ENCODE data around the gene ATAD3C. TPM values are rescaled to one million over a fixed set of nuclear protein-coding genes. Genes with fewer than 3 reads are reported as not detected.
A peak's percentile ranks its signal among the peaks of the same experiment; 100 is the strongest.

Gene ATAD3C
- polyA plus RNA-seq, 2 of the 4 experiments (the other 2 are of a cell fraction): not detected

DNA sequence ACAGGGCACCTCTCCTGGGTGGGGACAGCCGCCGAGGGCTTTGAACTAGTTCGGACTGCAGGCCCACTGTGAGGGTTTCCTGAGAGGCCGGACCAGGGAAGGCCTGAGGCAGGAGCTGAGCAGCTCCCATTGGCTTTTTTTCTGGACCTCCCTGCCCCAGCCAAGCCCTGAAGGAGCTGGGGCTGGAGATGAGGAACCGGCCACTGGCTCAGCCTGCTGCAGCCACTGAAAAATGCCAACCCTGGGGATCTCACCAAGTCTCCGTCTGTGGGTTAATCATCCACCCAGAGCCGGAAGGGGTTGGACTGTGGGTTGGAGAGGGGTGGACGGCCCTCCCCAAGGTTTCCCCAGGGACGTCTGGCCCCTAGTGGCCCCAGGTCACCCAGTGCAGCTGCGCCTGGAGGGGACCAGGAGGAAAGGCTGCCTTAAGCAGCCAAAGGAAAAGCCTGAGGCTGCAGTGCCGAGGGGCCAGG lies 11.5 kb upstream of the ATAD3C start:
- H3K27ac ChIP-seq: peak overlapping the region; percentile 71 to 83
- 20% methylated on average over 3 of the region's 11 CpGs for WGBS (ENCODE audit: missing lambda C conversion rate)
- peak; percentile 35; the same call in 1 of the 2 replicates for TF ChIP-seq POLR2A (IDR thresholded peaks at IDR 0.05; ENCODE audit: low read length)
- TF ChIP-seq, protein P1, sequence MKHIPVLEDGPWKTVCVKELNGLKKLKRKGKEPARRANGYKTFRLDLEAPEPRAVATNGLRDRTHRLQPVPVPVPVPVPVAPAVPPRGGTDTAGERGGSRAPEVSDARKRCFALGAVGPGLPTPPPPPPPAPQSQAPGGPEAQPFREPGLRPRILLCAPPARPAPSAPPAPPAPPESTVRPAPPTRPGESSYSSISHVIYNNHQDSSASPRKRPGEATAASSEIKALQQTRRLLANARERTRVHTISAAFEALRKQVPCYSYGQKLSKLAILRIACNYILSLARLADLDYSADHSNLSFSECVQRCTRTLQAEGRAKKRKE (CRISPR knock-in tag; IDR thresholded peaks at IDR 0.05; ENCODE audit: low read depth): no peak
- POLR2A ChIA-PET: interaction anchor here (1.4 kb wide), 1 partner anchor 31 kb away, joined by 4 read pairs; the partner anchor contains the start of gene MRPL20
- ATAC-seq (peak; percentile 23 to 67; a peak in 3 of 6 replicates), DNase-seq (ENCODE audit: low read depth in 1 of 2, low spot score in 1 of 2) (peak; percentile 62 to 72), FAIRE-seq (no peak)
- CTCF ChIA-PET: interaction anchor here (0.6 to 8.5 kb wide), 6 partner anchors 9 to 87 kb away, joined by 3 to 162 read pairs (median 6); no protein-coding TSS in a partner anchor
- H3K4me1 ChIP-seq: peaks cover 39% of the 10 kb centered on the region
- 0 out of 3 replicates have a peak overlapping the region, but pooled peaks have one; percentile 5 for H3K4me3 ChIP-seq
- peak overlapping the region; percentile 77 for H3K4me2 ChIP-seq
- no peaks in the 10 kb centered on the region for H3K9me3 ChIP-seq

DNA sequence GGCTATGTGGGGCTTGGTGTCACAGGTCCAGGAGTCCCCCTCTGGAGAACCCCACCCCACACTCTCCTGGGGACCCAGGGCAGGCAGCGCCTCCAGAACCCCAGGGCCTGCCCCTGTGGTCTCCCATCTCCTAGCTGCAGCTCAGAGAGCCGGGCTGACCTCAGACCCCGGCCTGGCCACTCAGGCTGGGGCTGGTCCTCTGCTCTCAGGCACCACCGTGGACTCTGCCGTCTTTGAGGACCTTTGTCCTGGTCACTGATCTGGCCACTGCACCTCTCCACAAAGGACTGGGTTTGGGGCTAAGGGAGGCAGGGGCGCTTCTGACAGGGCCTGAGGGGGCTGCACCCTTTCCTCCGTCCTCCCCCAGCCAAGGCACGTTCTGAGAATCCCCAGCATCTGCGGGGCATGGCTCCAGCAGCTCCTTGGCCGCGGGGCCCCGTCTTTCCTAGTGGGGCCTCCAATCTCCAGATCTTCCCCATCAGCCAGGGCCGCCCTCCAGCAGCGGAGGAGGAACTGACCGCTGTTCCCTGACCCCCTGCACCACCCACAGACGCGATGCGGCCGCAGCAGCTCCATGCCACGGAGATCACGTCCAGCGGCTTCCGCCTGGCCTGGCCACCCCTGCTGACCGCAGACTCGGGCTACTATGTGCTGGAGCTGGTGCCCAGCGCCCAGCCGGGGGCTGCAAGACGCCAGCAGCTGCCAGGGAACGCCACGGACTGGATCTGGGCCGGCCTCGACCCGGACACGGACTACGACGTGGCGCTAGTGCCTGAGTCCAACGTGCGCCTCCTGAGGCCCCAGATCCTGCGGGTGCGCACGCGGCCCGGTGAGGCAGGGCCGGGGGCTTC lies 10.7 kb upstream of the ATAD3C start:
- Histone ChIP-seq H3K27ac (peak overlapping the region; percentile 71 to 83), H3K4me3 (no peak overlapping the region), H3K4me2 (peak overlapping the region; percentile 77), H3K4me1 (peaks cover 31% of the 10 kb centered on the region), H3K9me3 (no peaks in the 10 kb centered on the region)
- TF ChIP-seq GATA3 (IDR thresholded peaks at IDR 0.05; ENCODE audit: borderline replicate concordance) (no peak), KDM5A (IDR thresholded peaks at IDR 0.05) (no peak), ZNF302 (CRISPR knock-in tag; IDR thresholded peaks at IDR 0.05) (no peak)
- TF ChIP-seq, protein P2, sequence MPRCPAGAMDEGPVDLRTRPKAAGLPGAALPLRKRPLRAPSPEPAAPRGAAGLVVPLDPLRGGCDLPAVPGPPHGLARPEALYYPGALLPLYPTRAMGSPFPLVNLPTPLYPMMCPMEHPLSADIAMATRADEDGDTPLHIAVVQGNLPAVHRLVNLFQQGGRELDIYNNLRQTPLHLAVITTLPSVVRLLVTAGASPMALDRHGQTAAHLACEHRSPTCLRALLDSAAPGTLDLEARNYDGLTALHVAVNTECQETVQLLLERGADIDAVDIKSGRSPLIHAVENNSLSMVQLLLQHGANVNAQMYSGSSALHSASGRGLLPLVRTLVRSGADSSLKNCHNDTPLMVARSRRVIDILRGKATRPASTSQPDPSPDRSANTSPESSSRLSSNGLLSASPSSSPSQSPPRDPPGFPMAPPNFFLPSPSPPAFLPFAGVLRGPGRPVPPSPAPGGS (IDR thresholded peaks at IDR 0.05): no peak
- no peak; a peak in 1 of 6 replicates for ATAC-seq
- DNase-seq (ENCODE audit: low read depth in 1 of 2, low spot score in 1 of 2): no peak
- no peak for FAIRE-seq
- CTCF ChIA-PET: interaction anchor here (0.6 to 8.5 kb wide), 6 partner anchors 9 to 87 kb away, joined by 3 to 162 read pairs (median 9); no protein-coding TSS in a partner anchor
- WGBS (ENCODE audit: missing lambda C conversion rate): 97% methylated on average over 13 of the region's 45 CpGs
- POLR2A ChIA-PET: interaction anchor here (1.4 kb wide), 1 partner anchor 31 kb away, joined by 4 read pairs; the partner anchor contains the start of gene MRPL20

DNA sequence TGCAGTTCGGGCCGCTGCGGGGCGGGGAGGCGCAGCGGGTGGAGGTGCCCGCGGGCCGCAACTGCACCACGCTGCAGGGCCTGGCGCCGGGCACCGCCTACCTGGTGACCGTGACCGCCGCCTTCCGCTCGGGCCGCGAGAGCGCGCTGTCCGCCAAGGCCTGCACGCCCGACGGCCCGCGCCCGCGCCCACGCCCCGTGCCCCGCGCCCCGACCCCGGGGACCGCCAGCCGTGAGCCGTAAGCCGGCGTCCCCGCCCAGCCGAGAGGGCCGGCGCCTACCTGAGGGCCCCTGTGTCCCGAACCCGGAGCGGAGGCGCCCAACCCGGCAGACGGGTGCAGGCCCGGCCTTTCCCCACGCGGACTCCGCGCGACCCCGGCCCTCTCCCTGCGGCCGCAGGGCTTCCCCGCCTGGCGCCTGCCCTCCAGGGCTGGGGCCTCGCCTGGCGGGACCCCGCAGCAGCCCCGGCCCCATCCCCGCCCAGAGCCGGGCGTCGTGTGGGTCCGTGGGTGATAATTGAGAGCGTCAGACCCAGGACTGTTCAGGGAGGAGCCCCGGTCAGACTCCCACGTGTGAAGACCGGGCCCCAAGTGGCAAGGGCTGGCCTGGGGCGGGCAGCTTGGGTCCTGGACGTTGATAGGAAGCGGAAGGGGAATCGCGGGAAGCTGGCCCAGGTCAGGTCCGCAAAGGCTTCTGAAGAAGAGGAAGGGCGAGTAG lies 9.8 kb upstream of the ATAD3C start:
- ATAC-seq (no peak), FAIRE-seq (no peak), DNase-seq (ENCODE audit: low read depth in 1 of 2, low spot score in 1 of 2) (no peak)
- no peak overlapping the region for H3K4me3 ChIP-seq
- TF ChIP-seq RCOR1 (IDR thresholded peaks at IDR 0.05; ENCODE audit: low read depth, low read length) (no peak), FOXS1 (CRISPR knock-in tag; IDR thresholded peaks at IDR 0.05) (no peak), ZNF302 (CRISPR knock-in tag; IDR thresholded peaks at IDR 0.05) (no peak), JUN (IDR thresholded peaks at IDR 0.05) (no peak), RAD21 (conservative IDR thresholded peaks at IDR 0.05 in 1 of 2, IDR thresholded peaks at IDR 0.05 in 1 of 2) (no peak), RARB (CRISPR knock-in tag; IDR thresholded peaks at IDR 0.05) (no peak), CEBPB (IDR thresholded peaks at IDR 0.05) (no peak), MAZ (IDR thresholded peaks at IDR 0.05; ENCODE audit: borderline replicate concordance, low read depth, low read length) (no peak), RNF2 (IDR thresholded peaks at IDR 0.05; ENCODE audit: borderline replicate concordance, low read depth) (no peak), EHMT2 (IDR thresholded peaks at IDR 0.05; ENCODE audit: low read depth) (no peak), GATA3 (IDR thresholded peaks at IDR 0.05; ENCODE audit: borderline replicate concordance) (no peak), PHF8 (IDR thresholded peaks at IDR 0.05; ENCODE audit: borderline replicate concordance, low read depth) (no peak)
- TF ChIP-seq, protein P2 (IDR thresholded peaks at IDR 0.05): no peak
- TF ChIP-seq, protein P3, sequence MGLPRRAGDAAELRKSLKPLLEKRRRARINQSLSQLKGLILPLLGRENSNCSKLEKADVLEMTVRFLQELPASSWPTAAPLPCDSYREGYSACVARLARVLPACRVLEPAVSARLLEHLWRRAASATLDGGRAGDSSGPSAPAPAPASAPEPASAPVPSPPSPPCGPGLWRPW (IDR thresholded peaks at IDR 0.05): no peak
- TF ChIP-seq, protein P4, sequence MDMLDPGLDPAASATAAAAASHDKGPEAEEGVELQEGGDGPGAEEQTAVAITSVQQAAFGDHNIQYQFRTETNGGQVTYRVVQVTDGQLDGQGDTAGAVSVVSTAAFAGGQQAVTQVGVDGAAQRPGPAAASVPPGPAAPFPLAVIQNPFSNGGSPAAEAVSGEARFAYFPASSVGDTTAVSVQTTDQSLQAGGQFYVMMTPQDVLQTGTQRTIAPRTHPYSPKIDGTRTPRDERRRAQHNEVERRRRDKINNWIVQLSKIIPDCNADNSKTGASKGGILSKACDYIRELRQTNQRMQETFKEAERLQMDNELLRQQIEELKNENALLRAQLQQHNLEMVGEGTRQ (IDR thresholded peaks at IDR 0.05): no peak
- TF ChIP-seq, protein P5, sequence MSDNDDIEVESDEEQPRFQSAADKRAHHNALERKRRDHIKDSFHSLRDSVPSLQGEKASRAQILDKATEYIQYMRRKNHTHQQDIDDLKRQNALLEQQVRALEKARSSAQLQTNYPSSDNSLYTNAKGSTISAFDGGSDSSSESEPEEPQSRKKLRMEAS (IDR thresholded peaks at IDR 0.05): no peak
- TF ChIP-seq, protein P6, sequence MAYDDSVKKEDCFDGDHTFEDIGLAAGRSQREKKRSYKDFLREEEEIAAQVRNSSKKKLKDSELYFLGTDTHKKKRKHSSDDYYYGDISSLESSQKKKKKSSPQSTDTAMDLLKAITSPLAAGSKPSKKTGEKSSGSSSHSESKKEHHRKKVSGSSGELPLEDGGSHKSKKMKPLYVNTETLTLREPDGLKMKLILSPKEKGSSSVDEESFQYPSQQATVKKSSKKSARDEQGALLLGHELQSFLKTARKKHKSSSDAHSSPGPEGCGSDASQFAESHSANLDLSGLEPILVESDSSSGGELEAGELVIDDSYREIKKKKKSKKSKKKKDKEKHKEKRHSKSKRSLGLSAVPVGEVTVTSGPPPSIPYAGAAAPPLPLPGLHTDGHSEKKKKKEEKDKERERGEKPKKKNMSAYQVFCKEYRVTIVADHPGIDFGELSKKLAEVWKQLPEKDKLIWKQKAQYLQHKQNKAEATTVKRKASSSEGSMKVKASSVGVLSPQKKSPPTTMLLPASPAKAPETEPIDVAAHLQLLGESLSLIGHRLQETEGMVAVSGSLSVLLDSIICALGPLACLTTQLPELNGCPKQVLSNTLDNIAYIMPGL (CRISPR knock-in tag; IDR thresholded peaks at IDR 0.05; ENCODE audit: borderline replicate concordance): no peak
- WGBS (ENCODE audit: missing lambda C conversion rate): 96% methylated on average over 15 of the region's 82 CpGs
- POLR2A ChIA-PET: no interaction called here
- no peaks in the 10 kb centered on the region for H3K9me3 ChIP-seq
- H3K4me2 ChIP-seq: no peak overlapping the region
- CTCF ChIA-PET: interaction anchor here (1.8 to 8.5 kb wide), 8 partner anchors 16 to 62 kb away, joined by 7 to 162 read pairs (median 13); partner anchors contain the start of genes CCNL2 and MRPL20
- peaks cover 28% of the 10 kb centered on the region for H3K4me1 ChIP-seq
- H3K27ac ChIP-seq: no peak overlapping the region

Measured in A549 (cell line).